ENCODE measurements around the gene MICALL1. TPM values are rescaled to one million over a fixed set of nuclear protein-coding genes. Genes with fewer than 3 reads are reported as not detected.

Gene MICALL1
- total RNA-seq, 1 donor from 2014 or later: 48.2 TPM

GRCh38 chr22:37907036-37907954 is 1.2 kb downstream of the MICALL1 start:
- no peak for DNase-seq (ENCODE audit: low spot score in 2 of 2, unreplicated experiment in 2 of 2)
- H3K27ac Mint-ChIP-seq: peak overlapping the region; percentile 70
- peaks cover 3% of the 10 kb centered on the region for H3K36me3 Mint-ChIP-seq
- H3K4me1 Mint-ChIP-seq: peaks cover 38% of the 10 kb centered on the region
- no peaks in the 10 kb centered on the region for H3K27me3 Mint-ChIP-seq (ENCODE audit: low read depth)
- H3K9me3 Mint-ChIP-seq: no peaks in the 10 kb centered on the region
- H3K4me3 Mint-ChIP-seq: peak overlapping the region; percentile 82
- no peak for TF ChIP-seq CTCF (IDR thresholded peaks at IDR 0.05; ENCODE audit: unreplicated experiment)

GRCh38 chr22:37909766-37910165 is 3.7 kb downstream of the MICALL1 start:
- Mint-ChIP-seq H3K4me1 (peaks cover 38% of the 10 kb centered on the region), H3K36me3 (peaks cover 7% of the 10 kb centered on the region), H3K27ac (no peak overlapping the region), H3K27me3 (ENCODE audit: low read depth) (no peaks in the 10 kb centered on the region), H3K4me3 (no peak overlapping the region), H3K9me3 (no peaks in the 10 kb centered on the region)
- no peak for DNase-seq (ENCODE audit: low spot score in 2 of 2, unreplicated experiment in 2 of 2)
- TF ChIP-seq CTCF (IDR thresholded peaks at IDR 0.05; ENCODE audit: unreplicated experiment): no peak

GRCh38 chr22:37910890-37911672 is 5.0 kb downstream of the MICALL1 start:
- no peak for TF ChIP-seq CTCF (IDR thresholded peaks at IDR 0.05; ENCODE audit: unreplicated experiment)
- Mint-ChIP-seq H3K4me3 (no peak overlapping the region), H3K27me3 (ENCODE audit: low read depth) (no peaks in the 10 kb centered on the region), H3K27ac (peak overlapping the region; percentile 58), H3K9me3 (no peaks in the 10 kb centered on the region), H3K4me1 (peaks cover 30% of the 10 kb centered on the region), H3K36me3 (peaks cover 7% of the 10 kb centered on the region)
- DNase-seq (ENCODE audit: low spot score in 2 of 2, unreplicated experiment in 2 of 2): no peak

- no peak for TF ChIP-seq CTCF (IDR thresholded peaks at IDR 0.05; ENCODE audit: unreplicated experiment)
- Mint-ChIP-seq H3K27ac (no peak overlapping the region), H3K4me1 (peaks cover 30% of the 10 kb centered on the region), H3K27me3 (ENCODE audit: low read depth) (no peaks in the 10 kb centered on the region), H3K36me3 (peaks cover 7% of the 10 kb centered on the region), H3K9me3 (no peaks in the 10 kb centered on the region), H3K4me3 (no peak overlapping the region)
- no peak for DNase-seq (ENCODE audit: low spot score in 2 of 2, unreplicated experiment in 2 of 2)
Observed at GRCh38 chr22:37911697-37912096, 5.6 kb downstream of the MICALL1 start.

GRCh38 chr22:37912171-37912570 is 6.1 kb downstream of the MICALL1 start:
- TF ChIP-seq CTCF (IDR thresholded peaks at IDR 0.05; ENCODE audit: unreplicated experiment): no peak
- Mint-ChIP-seq H3K36me3 (peaks cover 7% of the 10 kb centered on the region), H3K9me3 (no peaks in the 10 kb centered on the region), H3K4me1 (peaks cover 26% of the 10 kb centered on the region), H3K4me3 (no peak overlapping the region), H3K27me3 (ENCODE audit: low read depth) (no peaks in the 10 kb centered on the region), H3K27ac (no peak overlapping the region)
- no peak for DNase-seq (ENCODE audit: low spot score in 2 of 2, unreplicated experiment in 2 of 2)
